T-cell (primary cell): Measurements from ENCODE around the gene SSTR3. TPM values are rescaled to one million over a fixed set of nuclear protein-coding genes. Genes with fewer than 3 reads are reported as not detected.
"Not testable (repeated sequence)": the region's sequence is repeated elsewhere in the genome, so short reads cannot be mapped to it uniquely, and the experiment has no call there.

Experiments
- ATAC-seq, 4 experiments: fragments of 200-7000 bp in 3 of 4; fragments of 150-1000 bp in 1 of 4; cut with Tn5 transposase; replicated peaks in 1 of 4; 1 replicate in 3 of 4; 2 replicates in 1 of 4; pipeline ENCODE4 v1.10.0; 2021; ENCODE audit warnings: moderate library complexity in 3 of 4, mild to moderate bottlenecking in 2 of 4, moderate number of reproducible peaks in 1 of 4
- CTCF ChIA-PET, 2 donors: fragments of 300-600 bp; sonication (Branson Sonifier 250); formaldehyde crosslinking; loops; one replicate each; lab custom pipeline; 2022; ENCODE audit warnings: antibody characterized with exemption in 2 of 2; lab: Charles Lee
- POLR2A ChIA-PET, 2 donors: fragments of 300-600 bp; sonication (Branson Sonifier 250); formaldehyde crosslinking; loops; one replicate each; lab custom pipeline; 2022; ENCODE audit warnings: antibody characterized with exemption in 2 of 2; lab: Charles Lee
- DNase-seq, 35 experiments: peaks; one replicate each; pipeline versions ENCODE4 v3.0.0 to v3.0.0-alpha.2; 2013 to 2023
- H3K27ac ChIP-seq: one replicate; pipeline ENCODE4 v1.5.1; 2013; ENCODE audit warnings: low read length
- H3K27me3 ChIP-seq, 2 experiments: replicated peaks in 1 of 2; 1 replicate in 1 of 2; 2 replicates in 1 of 2; pipeline versions ENCODE4 v1.6.1 to v1.7.0; 2013; ENCODE audit warnings: low read length in 1 of 2, mixed read lengths in 1 of 2; ENCODE audit not compliant: control insufficient read depth in 2 of 2, insufficient read depth in 2 of 2; ENCODE audit errors: extremely low read depth in 1 of 2
- H3K36me3 ChIP-seq, 2 donors: 1 replicate in 1 of 2; 2 replicates in 1 of 2; pipeline versions ENCODE4 v1.6.1 to v1.7.0; 2013; ENCODE audit warnings: low read length in 1 of 2; ENCODE audit not compliant: control insufficient read depth in 2 of 2, insufficient read depth in 1 of 2; ENCODE audit errors: extremely low read depth in 1 of 2
- H3K4me1 ChIP-seq, 2 experiments: 1 replicate in 1 of 2; 2 replicates in 1 of 2; pipeline versions ENCODE4 v1.6.1 to v1.7.0; 2013; ENCODE audit warnings: low read length in 2 of 2, mixed read lengths in 1 of 2; ENCODE audit not compliant: insufficient read depth in 2 of 2, control insufficient read depth in 1 of 2; ENCODE audit errors: extremely low read depth in 1 of 2
- H3K4me3 ChIP-seq, 2 donors: 1 replicate in 1 of 2; 2 replicates in 1 of 2; pipeline versions ENCODE4 v1.5.1 to v1.7.0; 2013; ENCODE audit warnings: mild to moderate bottlenecking in 2 of 2, low read length in 1 of 2, moderate library complexity in 1 of 2; ENCODE audit not compliant: control insufficient read depth in 1 of 2; ENCODE audit errors: extremely low read depth in 1 of 2
- H3K9me3 ChIP-seq: 2 replicates; pipeline ENCODE4 v1.7.0; 2013
- H3K27ac Mint-ChIP-seq, 2 donors: one replicate each; pipeline ENCODE4 v1.8.0; 2020 to 2021; ENCODE audit warnings: mild to moderate bottlenecking in 2 of 2, mixed read lengths in 2 of 2
- H3K27me3 Mint-ChIP-seq, 2 donors: one replicate each; pipeline ENCODE4 v1.8.0; 2021 to 2022; ENCODE audit warnings: mixed read lengths in 2 of 2
- H3K36me3 Mint-ChIP-seq: one replicate; pipeline ENCODE4 v1.8.0; 2021; ENCODE audit warnings: mixed read lengths
- H3K4me1 Mint-ChIP-seq, 3 donors: one replicate each; pipeline ENCODE4 v1.8.0; 2020 to 2022; ENCODE audit warnings: mixed read lengths in 3 of 3, mild to moderate bottlenecking in 1 of 3
- H3K4me3 Mint-ChIP-seq, 3 donors: one replicate each; pipeline ENCODE4 v1.8.0; 2020 to 2022; ENCODE audit warnings: mild to moderate bottlenecking in 3 of 3, mixed read lengths in 3 of 3, moderate library complexity in 3 of 3
- H3K9me3 Mint-ChIP-seq, 3 donors: one replicate each; pipeline ENCODE4 v1.8.0; 2020 to 2022; ENCODE audit warnings: mixed read lengths in 3 of 3
- WGBS: methylation state at CpG from one replicate; pipeline ENCODE4 v1.1.5; 2013; ENCODE audit warnings: missing lambda C conversion rate; ENCODE audit not compliant: insufficient coverage; 5-methylcytosine and 5-hydroxymethylcytosine counted together
- total RNA-seq, 35 experiments: library from RNA in 6 of 35; stranded (reverse) in 6 of 35; fragments of 120-200 nt in 1 of 35; gene quantifications; one replicate each; pipeline versions ENCODE4 v1.2.1 to v1.2.4 and lab custom pipeline; 2013 to 2026

SSTR3 gene
- total RNA-seq, 5 donors from 2014 or later (not counting 1 experiment from before 2014, with no cell fraction given): 4.6 to 8.7 (median 5.3) TPM

- Mint-ChIP-seq H3K27ac (peak overlapping the region; percentile 99), H3K4me3 (peak overlapping the region; percentile 3 to 97 (median 51)), H3K9me3 (no peaks in the 10 kb centered on the region), H3K36me3 (peaks cover 39% of the 10 kb centered on the region), H3K4me1 (peaks cover 96 to 100% (median 98%) of the 10 kb centered on the region in 3 donors), H3K27me3 (no peaks in the 10 kb centered on the region)
- ATAC-seq (no peak), DNase-seq (peak in 1 of 35 experiments; percentile 23)
- Histone ChIP-seq H3K36me3 (peaks cover 0 to 80% of the 10 kb centered on the region in 2 donors), H3K4me1 (peaks cover 79 to 100% of the 10 kb centered on the region in 2 experiments), H3K27me3 (no peaks in the 10 kb centered on the region), H3K4me3 (no peak overlapping the region), H3K27ac (peak overlapping the region; percentile 88), H3K9me3 (no peaks in the 10 kb centered on the region)
- CTCF ChIA-PET: no interaction called here
- 56% methylated on average over 11 of the region's 16 CpGs for WGBS
- POLR2A ChIA-PET: no interaction called here
Observed at GRCh38 chr22:37234736-37235711, 22.7 kb upstream of the SSTR3 start.

DNA sequence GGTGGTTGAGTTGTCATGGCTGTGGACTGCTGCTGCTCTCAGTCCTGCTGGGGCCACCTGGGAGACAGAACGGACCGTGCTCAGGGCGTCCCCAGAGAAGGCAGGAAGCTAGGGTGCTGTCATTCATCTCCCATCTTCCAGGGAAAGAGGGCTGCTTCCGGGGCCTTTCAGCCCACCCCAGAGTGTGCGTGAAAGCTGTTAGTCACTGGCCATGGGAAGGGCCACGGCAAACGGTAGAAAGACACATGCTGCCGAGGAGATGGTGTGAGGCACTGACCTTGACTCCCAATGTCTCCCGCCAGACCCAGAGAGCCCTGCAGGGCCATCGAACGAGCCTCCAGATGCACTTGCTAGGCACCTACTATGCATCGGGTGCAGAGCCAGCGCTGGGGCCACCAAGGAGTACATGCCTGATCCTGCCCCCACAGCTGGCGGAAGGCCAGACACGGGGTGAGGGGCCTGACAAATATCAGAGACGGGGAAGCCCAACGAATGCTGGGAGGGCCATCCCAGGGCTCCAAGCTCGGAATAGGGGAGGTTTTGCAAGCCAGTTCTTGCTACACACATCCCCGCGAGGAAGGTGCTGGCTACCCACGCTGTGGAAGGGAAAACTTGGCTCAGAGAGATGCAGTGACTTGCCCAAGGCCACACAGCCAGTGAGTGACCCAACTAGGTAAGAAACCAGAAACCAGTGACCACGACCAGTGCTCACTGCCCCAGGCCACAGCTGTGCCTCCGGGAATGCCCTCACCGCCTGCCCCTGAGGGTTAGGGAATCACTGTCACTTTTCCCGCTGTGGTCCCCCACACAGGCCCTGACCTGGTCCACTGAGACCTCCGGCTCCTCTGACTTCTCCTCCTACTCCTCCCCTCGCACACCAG lies 21.7 kb upstream of the SSTR3 start:
- CTCF ChIA-PET: interaction anchor here in 1 of 2 donors (5.5 kb wide), 1 partner anchor 10 kb away, joined by 26 read pairs; the partner anchor contains the start of gene RAC2

DNA sequence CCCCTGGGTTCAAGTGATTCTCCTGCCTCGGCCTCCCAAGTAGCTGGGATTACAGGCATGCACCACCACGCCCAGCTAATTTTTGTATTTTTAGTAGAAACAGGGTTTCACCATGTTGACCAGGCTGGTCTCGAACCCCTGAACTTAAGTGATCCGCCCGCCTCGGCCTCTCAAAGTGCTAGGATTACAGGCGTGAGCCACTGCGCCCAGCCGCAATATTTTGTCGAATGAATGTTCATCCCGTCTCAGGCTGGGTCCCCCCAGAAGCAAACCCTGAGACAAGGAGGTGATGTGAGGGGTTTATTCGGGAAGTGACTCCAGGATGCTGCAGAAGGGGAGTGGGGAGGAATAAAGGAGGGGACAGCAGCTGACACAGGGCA lies 21.1 kb upstream of the SSTR3 start:
- H3K36me3 ChIP-seq: peaks cover 0 to 87% of the 10 kb centered on the region in 2 donors
- 89% methylated on average over 9 of the region's 12 CpGs for WGBS

More for the DNA sequence above, 21.7 kb upstream of the SSTR3 start:
- H3K4me1 Mint-ChIP-seq: peaks cover 96 to 100% (median 98%) of the 10 kb centered on the region in 3 donors
- POLR2A ChIA-PET: interaction anchor here in 1 of 2 donors (0.7 kb wide), 1 partner anchor 9 kb away, joined by 4 read pairs; no protein-coding TSS in a partner anchor
- H3K4me3 Mint-ChIP-seq: peak overlapping the region; percentile 28 to 97 (median 51)
- H3K4me3 ChIP-seq: no peak overlapping the region
- peaks cover 79 to 100% of the 10 kb centered on the region in 2 experiments for H3K4me1 ChIP-seq
- H3K27me3 ChIP-seq: no peaks in the 10 kb centered on the region
- no peaks in the 10 kb centered on the region for H3K9me3 Mint-ChIP-seq
- H3K9me3 ChIP-seq: no peaks in the 10 kb centered on the region
- H3K27me3 Mint-ChIP-seq: no peaks in the 10 kb centered on the region
- peaks cover 0 to 81% of the 10 kb centered on the region in 2 donors for H3K36me3 ChIP-seq
- DNase-seq (no peak), ATAC-seq (no peak)
- peaks cover 39% of the 10 kb centered on the region for H3K36me3 Mint-ChIP-seq
- 49% methylated on average over 24 of the region's 27 CpGs for WGBS
- H3K27ac ChIP-seq: peak overlapping the region; percentile 88
- H3K27ac Mint-ChIP-seq: peak overlapping the region; percentile 99

GRCh38 chr22:37232140-37232998 lies 20.1 kb upstream of the SSTR3 start:
- Mint-ChIP-seq H3K27ac (peak overlapping the region; percentile 97 to 99), H3K27me3 (no peaks in the 10 kb centered on the region), H3K4me1 (peaks cover 94 to 99% (median 96%) of the 10 kb centered on the region in 3 donors), H3K36me3 (peaks cover 37% of the 10 kb centered on the region), H3K9me3 (no peaks in the 10 kb centered on the region), H3K4me3 (peak overlapping the region in 2 of 3 donors; percentile 57 to 97)
- WGBS: 48% methylated on average over 13 of the region's 15 CpGs
- ATAC-seq (no peak), DNase-seq (peak in 2 of 35 experiments; percentile 22 to 23)
- H3K4me1 ChIP-seq: peaks cover 85 to 100% of the 10 kb centered on the region in 2 experiments
- peak overlapping the region; percentile 84 for H3K27ac ChIP-seq
- ChIA-PET POLR2A (no interaction called here), CTCF (interaction anchor here in 1 of 2 donors (5.5 kb wide), 1 partner anchor 12 kb away, joined by 26 read pairs; the partner anchor contains the start of gene RAC2)
- no peaks in the 10 kb centered on the region for H3K27me3 ChIP-seq
- no peak overlapping the region for H3K4me3 ChIP-seq
- H3K9me3 ChIP-seq: no peaks in the 10 kb centered on the region
- H3K36me3 ChIP-seq: peaks cover 0 to 91% of the 10 kb centered on the region in 2 donors

More for the DNA sequence above, 21.1 kb upstream of the SSTR3 start:
- Histone ChIP-seq H3K27ac (peak overlapping the region; percentile 88), H3K4me1 (peaks cover 84 to 100% of the 10 kb centered on the region in 2 experiments)
- not testable (repeated sequence) for H3K9me3 ChIP-seq, H3K27me3 ChIP-seq, ATAC-seq, H3K27me3 Mint-ChIP-seq, H3K4me3 ChIP-seq, H3K9me3 Mint-ChIP-seq
- Mint-ChIP-seq H3K36me3 (peaks cover 41% of the 10 kb centered on the region), H3K27ac (peak overlapping the region; percentile 99), H3K4me3 (peak overlapping the region; percentile 13 to 97 (median 55)), H3K4me1 (peaks cover 96 to 100% (median 98%) of the 10 kb centered on the region in 3 donors)
- peak in 1 of 35 experiments; percentile 17 for DNase-seq
- CTCF ChIA-PET: interaction anchor here in 1 of 2 donors (5.5 kb wide), 1 partner anchor 11 kb away, joined by 26 read pairs; the partner anchor contains the start of gene RAC2
- POLR2A ChIA-PET: interaction anchor here in 1 of 2 donors (0.7 kb wide), 1 partner anchor 9 kb away, joined by 4 read pairs; no protein-coding TSS in a partner anchor

GRCh38 chr22:37231406-37232139 lies 19.3 kb upstream of the SSTR3 start:
- Histone ChIP-seq H3K36me3 (peaks cover 0 to 88% of the 10 kb centered on the region in 2 donors), H3K9me3 (no peaks in the 10 kb centered on the region), H3K4me1 (peaks cover 81 to 96% of the 10 kb centered on the region in 2 experiments), H3K27ac (peak overlapping the region; percentile 84), H3K4me3 (peak overlapping the region; percentile 2 to 10), H3K27me3 (no peaks in the 10 kb centered on the region)
- H3K36me3 Mint-ChIP-seq: peaks cover 35% of the 10 kb centered on the region
- CTCF ChIA-PET: interaction anchor here in 1 of 2 donors (1.0 to 5.5 kb wide), 2 partner anchors 12 to 29 kb away, joined by 4 to 26 read pairs; partner anchors contain the start of gene RAC2
- 13% methylated on average over 16 of the region's 21 CpGs for WGBS
- DNase-seq (peak in 33 of 35 experiments; percentile 36 to 81 (median 61)), ATAC-seq (peak; percentile 33 to 50 (median 43))
- peak overlapping the region; percentile 97 to 99 for H3K27ac Mint-ChIP-seq
- H3K4me1 Mint-ChIP-seq: peaks cover 87 to 92% (median 89%) of the 10 kb centered on the region in 3 donors
- peak overlapping the region; percentile 54 to 97 (median 57) for H3K4me3 Mint-ChIP-seq
- no peaks in the 10 kb centered on the region for H3K9me3 Mint-ChIP-seq
- no peaks in the 10 kb centered on the region for H3K27me3 Mint-ChIP-seq
- POLR2A ChIA-PET: interaction anchor here in 1 of 2 donors (0.5 kb wide), 1 partner anchor 106 kb away, joined by 10 read pairs; no protein-coding TSS in a partner anchor
